HG02870 (cell line): ENCODE data around the gene MZF1.

Source experiments
- ATAC-seq: cut with Tn5 transposase; IDR thresholded peaks from one replicate; pipeline ENCODE4 v1.9.1; 2021; ENCODE audit warnings: mild to moderate bottlenecking, moderate library complexity; ENCODE audit not compliant: unreplicated experiment

MZF1 gene

GRCh38 chr19:58515259-58515658, 57.9 kb downstream of the MZF1 start:
- ATAC-seq: no peak

GRCh38 chr19:58514564-58515022, 58.5 kb downstream of the MZF1 start:
- ATAC-seq: no peak

GRCh38 chr19:58513694-58514563, 59.2 kb downstream of the MZF1 start:
- ATAC-seq: peak; percentile 65

GRCh38 chr19:58513213-58513693, 59.9 kb downstream of the MZF1 start:
- no peak for ATAC-seq
